SK-N-MC (cell line): ENCODE results near the gene ADAD2.

Experiments
- DNase-seq: peaks from one replicate; pipeline ENCODE4 v3.0.0-alpha.2; 2011; ENCODE audit warnings: low read depth, low spot score
- H3K27ac ChIP-seq: fragments of 200-600 bp; sonication (generic); 2 replicates; pipeline ENCODE4 v1.5.1; 2016; ENCODE audit warnings: mixed run types
- H3K36me3 ChIP-seq: fragments of 200-600 bp; sonication (generic); 2 replicates; pipeline ENCODE4 v1.6.1; 2017; ENCODE audit warnings: antibody characterized with exemption, low read length, mixed read lengths; ENCODE audit not compliant: insufficient read depth
- H3K4me3 ChIP-seq: fragments of 200-600 bp; sonication (generic); 2 replicates; pipeline ENCODE4 v1.5.1; 2016
- H3K9ac ChIP-seq: fragments of 200-600 bp; sonication (generic); 2 replicates; pipeline ENCODE4 v1.8.0; 2017; ENCODE audit warnings: mixed run types, mixed read lengths; ENCODE audit not compliant: insufficient read length
- H3K9me3 ChIP-seq: fragments of 200-600 bp; sonication (generic); 2 replicates; pipeline ENCODE4 v1.6.1; 2017; ENCODE audit warnings: low read depth, mild to moderate bottlenecking, antibody characterized with exemption, low read length, moderate library complexity, mixed read lengths
- EZH2 ChIP-seq: fragments of 200-600 bp; sonication (generic); IDR thresholded peaks from one replicate; pipeline ENCODE4 v1.6.1; 2017; ENCODE audit warnings: antibody characterized with exemption
- FOXP2 ChIP-seq: optimal IDR thresholded peaks from 2 replicates; pipeline ENCODE3; 2011; ENCODE audit warnings: mild to moderate bottlenecking, moderate library complexity; ENCODE audit not compliant: insufficient read depth; ENCODE audit errors: extremely low read length, control extremely low read depth
- POLR2AphosphoS5 ChIP-seq: IDR thresholded peaks from 2 replicates; pipeline ENCODE4 v1.6.1; 2012; ENCODE audit warnings: mild to moderate bottlenecking, low read depth, low read length, borderline replicate concordance

Gene ADAD2

DNA sequence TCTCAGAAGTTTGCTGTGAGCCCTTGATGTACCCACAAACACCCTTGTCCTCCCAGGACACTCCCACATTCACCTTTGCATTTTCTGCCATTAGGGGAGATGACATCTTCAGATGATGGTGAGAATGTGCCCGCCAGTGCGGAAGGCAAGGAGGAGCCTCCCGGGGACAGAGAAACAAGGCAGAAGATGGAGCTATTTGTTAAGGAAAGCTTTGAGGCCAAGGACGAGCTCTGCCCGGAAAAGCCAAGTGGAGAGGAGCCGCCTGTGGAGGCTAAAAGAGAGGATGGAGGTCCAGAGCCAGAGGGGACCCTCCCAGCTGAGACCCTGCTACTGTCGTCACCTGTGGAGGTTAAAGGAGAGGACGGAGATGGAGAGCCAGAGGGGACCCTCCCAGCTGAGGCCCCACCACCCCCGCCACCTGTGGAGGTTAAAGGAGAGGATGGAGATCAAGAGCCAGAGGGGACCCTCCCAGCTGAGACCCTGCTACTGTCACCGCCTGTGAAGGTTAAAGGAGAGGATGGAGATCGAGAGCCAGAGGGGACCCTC is 21.1 kb upstream of the ADAD2 start:
- TF ChIP-seq POLR2AphosphoS5 = no peak
- TF ChIP-seq FOXP2 = no peak
- TF ChIP-seq EZH2 = no peak
- H3K4me3 ChIP-seq = no peak overlapping the region
- no peak overlapping the region for H3K9ac ChIP-seq
- no peak for DNase-seq
- H3K36me3 ChIP-seq = no peaks in the 10 kb centered on the region
- H3K27ac ChIP-seq = no peak overlapping the region
- no peaks in the 10 kb centered on the region for H3K9me3 ChIP-seq

DNA sequence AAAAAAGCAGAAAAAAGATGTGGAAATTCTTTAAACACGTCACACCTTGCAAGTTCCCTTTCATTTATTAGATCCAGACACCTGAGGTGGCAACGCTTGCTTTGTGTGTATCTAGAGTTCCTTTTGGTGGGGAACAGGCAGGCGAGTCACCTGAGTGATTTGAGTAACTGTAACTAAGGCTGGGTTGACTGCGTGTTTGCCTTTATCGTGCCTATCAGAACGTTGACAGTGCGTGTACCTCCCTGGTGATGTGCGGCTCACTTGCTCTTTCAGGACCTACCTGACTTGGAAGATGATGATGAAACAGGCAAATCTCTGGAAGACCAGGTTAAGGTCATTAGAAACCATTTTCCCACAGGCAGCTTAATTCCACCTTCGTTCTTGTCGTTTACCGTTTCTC is 16.6 kb upstream of the ADAD2 start:
- no peaks in the 10 kb centered on the region for H3K9me3 ChIP-seq
- H3K27ac ChIP-seq = no peak overlapping the region
- H3K4me3 ChIP-seq = no peak overlapping the region
- no peak overlapping the region for H3K9ac ChIP-seq
- no peaks in the 10 kb centered on the region; the same call in 1 of the 2 replicates for H3K36me3 ChIP-seq
- DNase-seq = no peak
- TF ChIP-seq FOXP2 (no peak), EZH2 (no peak), POLR2AphosphoS5 (no peak)

DNA sequence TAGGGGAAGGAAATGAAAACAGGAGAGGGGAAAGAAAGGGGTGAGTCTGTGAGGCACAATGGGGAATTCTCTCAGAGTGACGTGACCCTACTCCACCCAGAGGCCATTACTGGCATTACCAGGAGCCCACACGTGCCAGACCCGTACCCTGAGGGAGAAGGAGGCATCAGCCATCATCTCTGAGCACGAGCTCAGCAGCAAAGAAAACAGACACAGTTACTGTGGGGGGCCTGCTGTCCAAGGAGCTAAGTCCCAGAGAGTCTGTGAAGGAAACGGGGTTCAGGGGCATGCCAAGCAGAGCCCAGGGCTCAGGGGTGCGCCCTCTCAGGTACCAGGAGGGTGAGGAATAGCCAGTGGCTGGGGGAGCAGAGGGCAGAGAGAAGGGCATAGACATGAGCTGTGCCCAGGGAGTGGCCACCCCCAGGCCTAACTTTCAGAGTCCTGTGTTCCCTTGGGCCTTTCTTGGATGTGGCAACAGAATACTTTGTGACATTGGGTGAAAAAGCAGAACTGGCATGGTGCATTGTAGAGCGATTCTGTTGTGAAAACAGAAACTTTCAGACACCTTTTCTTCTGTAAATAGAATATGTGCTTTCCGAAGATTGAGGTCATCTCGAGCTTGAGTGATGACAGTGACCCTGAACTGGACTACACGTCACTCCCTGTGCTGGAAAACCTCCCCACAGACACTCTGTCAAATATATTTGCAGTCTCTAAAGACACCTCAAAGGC is 15.4 kb upstream of the ADAD2 start:
- H3K4me3 ChIP-seq = no peak overlapping the region
- H3K27ac ChIP-seq = no peak overlapping the region
- TF ChIP-seq POLR2AphosphoS5 (no peak), EZH2 (no peak), FOXP2 (no peak)
- H3K9ac ChIP-seq = no peak overlapping the region
- no peaks in the 10 kb centered on the region for H3K9me3 ChIP-seq
- H3K36me3 ChIP-seq = no peaks in the 10 kb centered on the region; the same call in 1 of the 2 replicates
- DNase-seq = no peak

DNA sequence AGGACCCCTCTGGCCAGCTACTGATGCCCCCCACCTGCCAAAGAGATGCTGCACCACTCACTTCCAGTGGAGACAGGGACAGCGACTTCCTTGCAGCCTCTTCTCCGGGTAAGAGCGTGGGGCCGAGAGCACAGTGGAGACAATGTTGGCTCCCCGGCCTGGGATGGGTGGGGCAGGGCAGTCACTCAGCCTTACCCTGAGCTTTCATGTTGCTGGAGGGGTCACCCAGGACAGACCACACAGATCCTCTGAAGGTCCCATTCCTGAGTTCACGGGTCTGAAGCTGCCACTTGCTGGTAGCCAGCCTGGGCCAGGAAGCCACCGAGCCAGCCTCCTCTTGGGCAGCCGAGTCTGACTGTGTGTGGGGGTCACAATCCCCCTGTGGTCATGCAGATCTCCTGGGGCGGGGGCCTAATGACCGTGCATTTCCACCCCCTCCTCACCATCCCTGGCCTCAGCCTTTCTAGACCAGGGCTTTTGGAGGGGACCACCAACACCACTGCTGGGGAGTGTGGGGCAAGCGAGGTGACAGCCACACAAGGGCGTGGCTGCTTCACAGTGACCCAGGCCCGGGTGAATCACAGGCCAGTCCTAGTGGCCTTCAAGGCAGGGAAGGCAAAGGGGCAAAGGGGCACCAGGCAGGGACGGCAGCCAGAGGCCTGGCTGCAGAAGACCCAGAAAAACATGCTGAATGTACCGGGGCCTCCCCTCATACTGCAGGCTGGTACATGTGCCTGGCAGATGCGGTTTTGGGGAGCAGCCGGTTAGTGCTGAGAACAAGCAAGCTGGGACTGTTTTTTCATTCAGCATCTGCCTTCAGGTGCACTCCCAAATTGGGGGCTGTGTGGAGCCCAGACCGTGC is 14.5 kb upstream of the ADAD2 start:
- H3K9ac ChIP-seq = no peak overlapping the region
- H3K9me3 ChIP-seq = no peaks in the 10 kb centered on the region
- no peaks in the 10 kb centered on the region; the same call in 1 of the 2 replicates for H3K36me3 ChIP-seq
- TF ChIP-seq POLR2AphosphoS5 (no peak), EZH2 (no peak), FOXP2 (no peak)
- DNase-seq = no peak
- H3K4me3 ChIP-seq = no peak overlapping the region
- H3K27ac ChIP-seq = no peak overlapping the region

DNA sequence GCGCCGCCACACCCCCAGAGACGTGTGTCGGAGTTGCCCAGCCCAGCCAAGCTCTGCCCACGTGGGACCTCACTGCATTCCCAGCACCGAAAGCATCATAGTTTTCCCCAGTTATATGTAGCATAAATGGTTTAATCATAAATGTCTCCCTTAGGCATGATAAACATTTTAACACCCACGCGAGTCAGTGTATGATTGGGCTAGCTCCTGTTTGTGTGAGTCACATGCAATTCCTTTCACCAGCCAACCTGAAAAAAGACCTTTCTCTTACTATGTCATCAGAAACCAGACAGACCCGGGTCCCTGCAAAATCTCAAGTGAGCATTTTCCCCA is 13.2 kb upstream of the ADAD2 start:
- DNase-seq = no peak
- H3K36me3 ChIP-seq = no peaks in the 10 kb centered on the region; the same call in 1 of the 2 replicates
- H3K27ac ChIP-seq = no peak overlapping the region
- no peak overlapping the region for H3K9ac ChIP-seq
- TF ChIP-seq FOXP2 = no peak
- TF ChIP-seq POLR2AphosphoS5 = no peak
- no peak overlapping the region for H3K4me3 ChIP-seq
- no peaks in the 10 kb centered on the region for H3K9me3 ChIP-seq

DNA sequence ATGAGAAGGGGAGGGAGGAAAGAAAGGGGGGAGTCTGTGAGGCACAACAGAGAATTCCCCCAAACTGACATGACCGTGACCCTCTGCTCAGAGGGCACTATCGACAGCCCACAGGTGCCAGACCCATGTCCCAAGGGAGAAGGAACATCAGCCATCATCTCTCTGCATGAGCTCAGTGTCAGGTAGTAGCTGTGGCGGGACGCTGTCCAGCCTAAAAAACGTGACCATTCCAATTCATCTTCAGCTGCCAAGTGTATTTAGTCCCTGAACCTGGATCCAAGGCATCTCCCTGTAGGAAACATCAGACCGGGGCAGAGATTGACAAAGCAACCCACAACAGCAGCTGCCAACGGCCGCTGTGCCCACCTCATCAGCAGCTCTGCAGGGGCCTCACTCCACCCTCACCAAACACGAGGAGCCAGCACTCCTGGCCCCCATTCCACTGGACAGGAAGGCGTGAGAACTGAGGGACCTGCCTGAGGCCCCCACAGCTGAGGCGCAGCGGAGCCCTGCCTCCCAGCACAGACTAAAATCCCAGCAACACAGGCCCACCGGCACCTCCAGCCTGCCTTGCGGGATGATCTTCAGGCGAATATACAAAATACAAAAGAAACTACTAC is 12.7 kb upstream of the ADAD2 start:
- H3K9me3 ChIP-seq = no peaks in the 10 kb centered on the region
- no peak overlapping the region for H3K27ac ChIP-seq
- H3K4me3 ChIP-seq = no peak overlapping the region
- no peak for DNase-seq
- no peak for TF ChIP-seq FOXP2
- TF ChIP-seq POLR2AphosphoS5 = no peak
- TF ChIP-seq EZH2 = no peak
- H3K9ac ChIP-seq = no peak overlapping the region
- no peaks in the 10 kb centered on the region; the same call in 1 of the 2 replicates for H3K36me3 ChIP-seq

DNA sequence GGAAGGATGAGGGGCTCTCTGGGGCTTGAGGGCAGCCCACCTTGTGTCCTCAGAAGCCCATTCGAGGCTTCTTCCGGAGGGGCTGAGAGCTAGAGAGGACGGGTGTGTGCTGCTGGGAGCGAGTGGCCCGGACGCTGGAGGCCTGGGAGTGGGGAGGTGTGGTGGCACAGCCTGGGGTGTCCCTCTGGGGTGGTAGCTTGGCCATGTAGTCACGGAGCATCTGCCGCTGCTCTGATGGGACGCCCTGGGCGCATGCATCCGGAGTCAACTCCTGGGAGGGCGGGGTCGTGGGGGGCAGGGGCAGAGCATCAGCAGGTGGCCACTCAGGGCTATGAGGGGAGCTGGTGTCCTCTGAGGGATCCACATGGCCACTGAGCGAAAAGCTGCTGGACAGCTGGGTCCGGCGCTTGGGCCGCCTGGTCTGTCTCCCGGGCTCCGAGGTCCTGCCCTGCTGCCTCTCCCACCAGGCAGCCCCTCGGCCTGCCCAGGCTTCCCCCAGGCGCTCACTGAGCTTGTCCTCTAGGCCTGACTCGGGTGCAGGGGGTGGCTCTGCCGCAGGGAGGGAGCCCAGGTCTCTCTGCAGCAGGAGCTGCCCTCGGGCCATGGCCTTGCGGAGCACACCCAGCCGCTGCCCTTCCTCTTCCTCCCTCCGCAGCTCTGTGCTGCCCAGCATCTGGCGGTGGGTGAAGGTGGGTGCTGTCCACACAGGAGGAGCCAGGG is 11.9 kb upstream of the ADAD2 start:
- no peak overlapping the region for H3K4me3 ChIP-seq
- H3K36me3 ChIP-seq = no peaks in the 10 kb centered on the region; the same call in 1 of the 2 replicates
- H3K9me3 ChIP-seq = no peaks in the 10 kb centered on the region
- TF ChIP-seq POLR2AphosphoS5 = no peak
- no peak for TF ChIP-seq EZH2
- no peak for TF ChIP-seq FOXP2
- no peak for DNase-seq
- no peak overlapping the region for H3K9ac ChIP-seq
- no peak overlapping the region for H3K27ac ChIP-seq
